Gastrocnemius medialis (tissue), 4 donors: ENCODE measurements around the gene TMEM150B. TPM values are rescaled to one million over a fixed set of nuclear protein-coding genes. Genes with fewer than 3 reads are reported as not detected.

ENCODE experiments used
- ATAC-seq, 2 donors: fragments of 150-250 bp; one replicate each; pipeline ENCODE4 v1.9.1; 2016
- DNase-seq, 2 donors: peaks; one replicate each; pipeline ENCODE4 v3.0.0-alpha.2; 2019
- H3K27ac ChIP-seq, 4 donors: fragments of 200-600 bp; sonication (generic); 1 replicate in 1 of 4; 2 replicates in 3 of 4; pipeline ENCODE4 v1.5.1; 2016 to 2018; ENCODE audit warnings: mild to moderate bottlenecking in 2 of 4, moderate library complexity in 1 of 4
- H3K27me3 ChIP-seq, 3 donors: fragments of 200-600 bp; sonication (generic) in 2 of 3; 1 replicate in 1 of 3; 2 replicates in 2 of 3; pipeline versions ENCODE4 v1.5.1 to v1.6.0; 2016 to 2019; ENCODE audit warnings: mild to moderate bottlenecking in 1 of 3, moderate library complexity in 1 of 3
- H3K36me3 ChIP-seq, 2 donors: fragments of 200-600 bp; sonication (generic) in 1 of 2; one replicate each; pipeline ENCODE4 v1.5.1; 2017 to 2018
- H3K4me1 ChIP-seq, 2 donors: fragments of 200-600 bp; sonication (generic) in 1 of 2; one replicate each; pipeline ENCODE4 v1.5.1; 2016 to 2017; ENCODE audit warnings: mild to moderate bottlenecking in 2 of 2
- H3K4me3 ChIP-seq, 4 donors: fragments of 200-600 bp; sonication (generic) in 3 of 4; 1 replicate in 1 of 4; 2 replicates in 3 of 4; pipeline ENCODE4 v1.5.1; 2016 to 2019; ENCODE audit warnings: mild to moderate bottlenecking in 2 of 4
- H3K9me3 ChIP-seq, 3 donors: fragments of 200-600 bp; sonication (generic) in 2 of 3; 1 replicate in 1 of 3; 2 replicates in 2 of 3; pipeline ENCODE4 v1.5.1; 2016 to 2019
- POLR2A ChIP-seq, 2 donors: fragments of 450-650 bp; IDR thresholded peaks; one replicate each; pipeline ENCODE4 v1.6.1; 2017; ENCODE audit warnings: antibody characterized with exemption in 2 of 2, mild to moderate bottlenecking in 2 of 2, moderate library complexity in 2 of 2
- in situ Hi-C, 4 donors: fragments of 200-750 bp; cut with MboI; loops; one replicate each; pipeline versions ENCODE4 v1.15.0 to v1.8.0; 2017; ENCODE audit warnings: low sequenced_read_pairs in 4 of 4
- intact Hi-C: fragments of 100-400 bp; cut with DNase I; formaldehyde crosslinking; loops from one replicate; pipeline ENCODE4 v1.15.1; 2023; ENCODE audit warnings: low total_unique reads
- total RNA-seq, 4 donors: library from RNA; depleted of rRNA; stranded (reverse); fragments of >200 nt; gene quantifications; one replicate each; pipeline versions ENCODE4 v1.1.0 to v1.2.3, GENCODE V29; 2016
- TF ChIP-seq, protein P1 (sequence below), 5 experiments: fragments of 450-650 bp in 3 of 5; fragments of 200-600 bp in 2 of 5; sonication (generic) in 2 of 5; IDR thresholded peaks in 4 of 5; conservative IDR thresholded peaks in 1 of 5; 1 replicate in 4 of 5; 2 replicates in 1 of 5; pipeline ENCODE4 v1.5.1; 2016 to 2019; ENCODE audit warnings: antibody characterized with exemption in 5 of 5, mild to moderate bottlenecking in 3 of 5, moderate library complexity in 3 of 5

The TMEM150B gene, protein sequence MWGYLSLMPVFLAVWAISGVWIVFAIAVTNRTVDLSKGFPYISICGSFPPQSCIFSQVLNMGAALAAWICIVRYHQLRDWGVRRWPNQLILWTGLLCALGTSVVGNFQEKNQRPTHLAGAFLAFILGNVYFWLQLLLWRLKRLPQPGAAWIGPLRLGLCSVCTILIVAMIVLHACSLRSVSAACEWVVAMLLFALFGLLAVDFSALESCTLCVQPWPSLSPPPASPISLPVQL
- total RNA-seq: 1 to 10 TPM in 1 of 4 donors, under 1 TPM in 1, not detected in 2; 0.40 to 3.3 TPM

DNA sequence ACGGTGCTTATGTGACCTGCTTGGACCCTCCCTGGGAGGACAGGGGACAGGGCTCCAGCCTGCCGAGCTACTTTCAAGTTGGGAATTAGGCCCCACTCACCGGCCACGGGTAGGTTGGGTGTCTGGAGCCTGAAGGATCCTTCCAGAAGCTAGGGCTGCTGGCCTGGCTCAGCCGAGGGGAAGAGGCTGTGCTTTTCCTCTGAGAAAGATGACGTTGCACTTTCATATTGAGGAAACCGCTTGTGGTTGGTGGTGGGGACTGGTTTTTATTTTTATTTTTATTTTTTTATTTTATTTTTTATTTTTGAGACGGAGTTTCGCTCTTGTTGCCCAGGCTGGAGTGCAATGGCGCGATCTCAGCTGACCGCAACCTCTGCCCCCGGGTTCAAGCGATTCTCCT, at the start of gene TMEM150B:
TSS of gene TMEM150B (minus strand) at position 170 of the 400 bp plus-strand sequence. CDS start 4,305 bp downstream, outside the sequence.
- ATAC-seq: no peak
- intact Hi-C loops: no loop called here
- Histone ChIP-seq H3K36me3 (no peaks in the 10 kb centered on the region), H3K4me1 (no peaks in the 10 kb centered on the region), H3K9me3 (no peaks in the 10 kb centered on the region), H3K4me3 (no peak within 1 kb of the TSS), H3K27ac (peak within 1 kb of the TSS in 3 of 4 donors; percentile 21 to 62 (median 45)), H3K27me3 (no peaks in the 10 kb centered on the region)
- no peak for DNase-seq
- in situ Hi-C loops: no loop called here
- no peak for TF ChIP-seq POLR2A (IDR thresholded peaks at IDR 0.05)
- TF ChIP-seq, protein P1, sequence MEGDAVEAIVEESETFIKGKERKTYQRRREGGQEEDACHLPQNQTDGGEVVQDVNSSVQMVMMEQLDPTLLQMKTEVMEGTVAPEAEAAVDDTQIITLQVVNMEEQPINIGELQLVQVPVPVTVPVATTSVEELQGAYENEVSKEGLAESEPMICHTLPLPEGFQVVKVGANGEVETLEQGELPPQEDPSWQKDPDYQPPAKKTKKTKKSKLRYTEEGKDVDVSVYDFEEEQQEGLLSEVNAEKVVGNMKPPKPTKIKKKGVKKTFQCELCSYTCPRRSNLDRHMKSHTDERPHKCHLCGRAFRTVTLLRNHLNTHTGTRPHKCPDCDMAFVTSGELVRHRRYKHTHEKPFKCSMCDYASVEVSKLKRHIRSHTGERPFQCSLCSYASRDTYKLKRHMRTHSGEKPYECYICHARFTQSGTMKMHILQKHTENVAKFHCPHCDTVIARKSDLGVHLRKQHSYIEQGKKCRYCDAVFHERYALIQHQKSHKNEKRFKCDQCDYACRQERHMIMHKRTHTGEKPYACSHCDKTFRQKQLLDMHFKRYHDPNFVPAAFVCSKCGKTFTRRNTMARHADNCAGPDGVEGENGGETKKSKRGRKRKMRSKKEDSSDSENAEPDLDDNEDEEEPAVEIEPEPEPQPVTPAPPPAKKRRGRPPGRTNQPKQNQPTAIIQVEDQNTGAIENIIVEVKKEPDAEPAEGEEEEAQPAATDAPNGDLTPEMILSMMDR (IDR thresholded peaks at IDR 0.05 in 4 of 5, conservative IDR thresholded peaks at IDR 0.05 in 1 of 5): no peak

DNA sequence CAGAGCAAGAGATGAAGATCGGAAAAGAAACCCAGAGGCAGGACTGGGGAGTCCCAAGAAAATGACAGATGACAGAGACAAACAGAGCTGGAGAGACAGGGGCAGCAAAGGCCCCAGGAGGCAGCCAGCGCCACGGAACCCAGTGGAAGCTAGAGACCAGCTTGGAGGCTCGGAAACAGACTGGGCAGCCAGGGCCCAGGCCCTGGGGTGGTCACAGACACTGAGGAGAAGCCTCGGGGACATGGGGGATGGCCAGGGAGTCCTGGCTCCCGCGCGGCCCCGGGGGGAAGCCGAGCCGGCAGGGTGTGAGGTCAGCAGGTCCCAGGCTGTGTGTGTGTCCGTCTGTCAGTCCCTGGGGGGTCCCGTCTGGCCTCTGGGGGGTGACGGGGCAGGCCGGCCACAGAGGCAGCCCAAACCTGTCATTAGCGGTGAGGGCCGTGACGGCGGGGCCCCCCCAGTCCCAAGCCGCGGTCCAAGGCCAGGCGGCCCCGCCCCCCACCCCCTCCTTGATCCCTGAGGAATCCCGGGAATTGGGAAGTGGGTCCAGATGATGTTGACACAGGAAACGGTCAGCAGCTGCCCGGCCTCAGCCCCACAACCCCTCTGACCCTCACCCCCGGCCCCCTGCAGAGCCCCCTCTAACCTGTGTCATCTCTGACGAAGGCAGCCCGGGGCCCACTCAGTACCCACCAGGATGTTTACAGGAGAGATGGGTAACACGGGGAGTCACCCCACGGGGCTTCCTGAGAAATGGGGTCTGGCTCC, 49.0 kb upstream of the TMEM150B start:
- no peak for TF ChIP-seq POLR2A (IDR thresholded peaks at IDR 0.05)
- TF ChIP-seq, protein P1 (IDR thresholded peaks at IDR 0.05 in 4 of 5, conservative IDR thresholded peaks at IDR 0.05 in 1 of 5): no peak
- intact Hi-C loops: no loop called here
- ATAC-seq: no peak
- H3K4me3 ChIP-seq: no peak overlapping the region
- no peaks in the 10 kb centered on the region for H3K9me3 ChIP-seq
- no peak overlapping the region for H3K27ac ChIP-seq
- no peak for DNase-seq
- no peaks in the 10 kb centered on the region for H3K4me1 ChIP-seq
- in situ Hi-C loops: loop anchor here in 1 of 4 donors (10.0 kb wide), 1 partner anchor 291 kb away; no protein-coding TSS in a partner anchor
- peaks cover 68 to 83% (median 83%) of the 10 kb centered on the region in 3 donors for H3K27me3 ChIP-seq
- H3K36me3 ChIP-seq: no peaks in the 10 kb centered on the region

DNA sequence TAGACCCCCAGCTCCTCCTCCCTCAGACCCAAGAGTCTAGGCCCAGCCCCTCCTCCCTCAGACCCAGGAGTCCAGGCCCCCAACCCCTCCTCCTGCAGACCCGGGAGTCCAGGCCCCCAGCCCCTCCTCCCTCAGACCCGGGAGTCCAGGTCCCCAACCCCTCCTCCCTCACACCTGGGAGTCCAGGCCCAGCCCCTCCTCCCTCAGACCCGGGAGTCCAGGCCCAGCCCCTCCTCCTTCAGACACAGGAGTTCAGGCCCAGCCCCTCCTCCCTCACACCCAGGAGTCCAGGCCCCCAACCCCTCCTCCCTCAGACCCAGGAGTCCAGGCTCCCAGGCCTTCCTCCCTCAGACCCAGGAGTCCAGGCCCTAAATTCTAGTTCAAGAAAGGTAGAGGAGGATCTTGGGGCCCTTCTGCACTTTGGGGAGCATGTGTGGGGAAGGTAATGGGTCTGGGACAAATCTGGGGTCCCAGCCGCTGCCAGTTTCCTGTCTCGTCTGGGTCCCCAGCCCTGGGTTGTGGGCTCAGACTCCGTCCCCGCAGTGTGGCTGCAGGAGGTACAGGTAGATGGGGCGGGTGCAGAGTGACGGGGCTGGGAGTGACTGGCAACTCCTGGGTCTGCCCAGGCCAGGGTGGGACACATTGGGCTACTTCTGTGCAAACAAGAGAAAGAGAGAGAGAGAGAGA, 48.3 kb upstream of the TMEM150B start:
- no peaks in the 10 kb centered on the region for H3K4me1 ChIP-seq
- H3K36me3 ChIP-seq: no peaks in the 10 kb centered on the region
- no peaks in the 10 kb centered on the region for H3K9me3 ChIP-seq
- H3K4me3 ChIP-seq: no peak overlapping the region
- intact Hi-C loops: no loop called here
- no peak for TF ChIP-seq POLR2A (IDR thresholded peaks at IDR 0.05)
- TF ChIP-seq, protein P1 (IDR thresholded peaks at IDR 0.05 in 4 of 5, conservative IDR thresholded peaks at IDR 0.05 in 1 of 5): no peak
- no peak for ATAC-seq
- in situ Hi-C loops: loop anchor here in 1 of 4 donors (10.0 kb wide), 1 partner anchor 291 kb away; no protein-coding TSS in a partner anchor
- no peak overlapping the region for H3K27ac ChIP-seq
- DNase-seq: no peak
- H3K27me3 ChIP-seq: peaks cover 75 to 90% (median 90%) of the 10 kb centered on the region in 3 donors

DNA sequence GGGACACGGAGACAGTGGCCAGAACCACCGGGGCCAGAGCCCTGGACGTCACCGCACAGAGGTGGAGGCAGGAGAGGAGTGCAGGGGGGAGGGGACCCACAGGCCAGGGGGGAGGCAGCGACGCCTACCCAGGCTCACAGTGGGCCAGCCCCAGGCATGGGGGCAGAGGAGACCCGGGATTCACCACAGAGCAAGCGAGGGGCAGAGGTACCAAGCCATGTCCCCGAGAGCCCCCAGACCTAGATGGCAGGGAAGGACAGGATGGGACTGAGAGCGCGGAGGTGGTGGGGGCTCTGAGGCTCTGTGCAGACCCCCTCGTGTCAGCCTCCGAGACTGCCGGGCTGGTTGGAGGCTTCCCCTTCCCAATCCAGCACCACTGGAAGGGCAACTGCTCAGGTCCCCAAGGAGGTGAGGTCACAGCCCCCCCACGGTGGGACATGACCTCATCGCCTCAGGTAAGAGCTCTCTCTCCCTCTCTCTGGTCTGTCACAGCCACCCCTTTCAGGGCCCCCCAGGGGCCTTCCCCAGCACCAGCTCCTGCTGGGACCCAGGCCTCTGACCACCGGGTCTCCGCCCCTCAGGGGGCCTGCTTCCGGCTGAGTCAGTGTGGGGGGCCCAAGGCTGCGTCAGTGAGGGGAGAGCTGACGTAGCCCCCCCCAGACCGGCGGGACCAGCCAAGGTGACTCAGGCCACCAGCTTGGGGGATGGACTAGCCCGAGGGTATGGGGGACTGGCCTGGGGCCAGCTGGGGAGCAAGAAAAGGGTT, 47.4 kb upstream of the TMEM150B start:
- no peaks in the 10 kb centered on the region for H3K36me3 ChIP-seq
- ATAC-seq (no peak), DNase-seq (no peak)
- peaks cover 77 to 93% (median 93%) of the 10 kb centered on the region in 3 donors for H3K27me3 ChIP-seq
- intact Hi-C loops: no loop called here
- H3K9me3 ChIP-seq: no peaks in the 10 kb centered on the region
- H3K4me3 ChIP-seq: no peak overlapping the region
- H3K4me1 ChIP-seq: no peaks in the 10 kb centered on the region
- H3K27ac ChIP-seq: no peak overlapping the region
- no peak for TF ChIP-seq POLR2A (IDR thresholded peaks at IDR 0.05)
- TF ChIP-seq, protein P1 (IDR thresholded peaks at IDR 0.05 in 4 of 5, conservative IDR thresholded peaks at IDR 0.05 in 1 of 5): no peak
- in situ Hi-C loops: loop anchor here in 1 of 4 donors (10.0 kb wide), 1 partner anchor 292 kb away; no protein-coding TSS in a partner anchor
